Measurements from ENCODE around the gene SUSD1.

- TF ChIP-seq POLR2AphosphoS5 (IDR thresholded peaks at IDR 0.05) (no peak), CTCF (IDR thresholded peaks at IDR 0.05) (no peak), POLR2A (IDR thresholded peaks at IDR 0.05) (no peak), EP300 (IDR thresholded peaks at IDR 0.05; ENCODE audit: low read depth) (no peak)
These were observed 80.9 kb downstream of the SUSD1 start for GRCh38 chr9:112094241-112094640.

Data from transverse colon (tissue), 4 donors.